GM12891 (cell line): ENCODE measurements around the gene DEPP1.

Experiments
- POLR2A ChIP-seq: IDR thresholded peaks from 2 replicates; pipeline ENCODE4 v1.6.1; 2011; ENCODE audit warnings: low read depth, low read length, control low read depth
- POLR2AphosphoS5 ChIP-seq: IDR thresholded peaks from 2 replicates; pipeline ENCODE4 v1.6.1; 2011; ENCODE audit warnings: low read depth, low read length, control low read depth
- TAF1 ChIP-seq: IDR thresholded peaks from 2 replicates; pipeline ENCODE4 v1.6.1; 2011; ENCODE audit warnings: low read depth, low read length, control low read depth

DNA sequence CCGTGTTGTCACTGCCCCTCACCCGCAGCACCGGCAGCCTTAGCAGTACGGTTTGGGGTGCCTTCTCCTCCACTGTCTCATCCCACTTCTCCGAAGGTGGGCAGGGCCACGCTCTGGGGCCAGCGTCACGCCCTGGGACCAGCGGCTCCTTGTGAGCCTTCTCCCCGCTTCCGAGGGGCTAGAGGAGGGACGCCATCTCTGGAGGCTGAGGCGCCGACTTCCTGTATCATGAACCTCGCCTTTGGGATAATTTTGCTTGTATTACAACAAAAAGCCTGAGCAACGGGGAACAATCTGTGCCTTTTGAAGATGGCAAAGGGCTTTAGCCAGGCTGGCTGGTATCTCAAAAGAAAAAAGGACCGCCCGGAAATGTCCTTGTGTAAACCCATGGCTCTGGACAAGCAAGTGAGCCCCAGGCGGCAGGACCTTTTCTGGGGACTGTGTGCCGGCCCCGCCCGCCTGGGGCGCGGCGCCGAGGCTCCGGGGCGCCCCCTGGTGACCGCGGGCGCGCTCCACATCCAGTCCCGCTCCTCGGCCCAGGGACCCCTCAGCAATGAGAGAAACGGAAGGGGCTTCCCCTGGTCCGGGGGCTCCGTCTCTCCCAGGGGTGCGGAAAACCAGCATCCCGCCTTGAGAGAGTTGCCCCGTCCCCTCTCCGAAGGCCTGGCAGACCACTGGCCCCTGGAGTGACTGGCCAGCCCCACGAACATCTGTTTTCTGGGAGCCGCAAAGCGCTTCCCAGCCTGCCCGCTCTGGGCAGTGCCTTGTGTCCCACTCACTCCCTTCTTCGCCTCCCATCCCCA lies 3.8 kb downstream of the DEPP1 start:
- TF ChIP-seq POLR2A (no peak), POLR2AphosphoS5 (no peak), TAF1 (no peak)
